GF-D8 (cell line): ENCODE results near the gene SLIT1.
"Not testable (repeated sequence)": the region's sequence is repeated elsewhere in the genome, so short reads cannot be mapped to it uniquely, and the experiment has no call there.

Source experiments
- DNase-seq: peaks from one replicate; lab custom pipeline; 2025; lab: John Stamatoyannopoulos, UW

Gene SLIT1

GRCh38 chr10:97109547-97109946 is 76.2 kb downstream of the SLIT1 start:
- DNase-seq: no peak

DNA sequence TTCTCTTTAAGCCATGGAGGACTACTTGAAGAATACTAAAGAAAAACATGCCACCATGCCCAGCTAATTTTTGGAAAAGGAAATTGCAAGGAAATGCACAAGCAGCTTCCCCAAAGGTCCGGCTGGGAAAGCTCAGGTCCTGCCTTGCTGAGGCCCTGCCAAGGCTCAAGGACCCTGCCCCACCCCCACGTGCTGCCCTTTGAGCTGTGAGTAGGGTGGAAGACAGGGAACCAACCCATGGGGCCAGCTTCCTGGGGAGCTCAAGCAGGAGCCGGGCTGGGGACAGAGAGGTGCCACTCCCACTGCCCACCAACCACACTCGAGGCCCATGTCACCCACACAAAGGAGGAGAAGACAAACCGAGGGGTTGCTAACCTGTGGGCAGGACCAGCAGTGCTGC is 78.2 kb downstream of the SLIT1 start:
- no peak for DNase-seq

GRCh38 chr10:97106207-97106606 is 79.6 kb downstream of the SLIT1 start:
- DNase-seq: no peak

DNA sequence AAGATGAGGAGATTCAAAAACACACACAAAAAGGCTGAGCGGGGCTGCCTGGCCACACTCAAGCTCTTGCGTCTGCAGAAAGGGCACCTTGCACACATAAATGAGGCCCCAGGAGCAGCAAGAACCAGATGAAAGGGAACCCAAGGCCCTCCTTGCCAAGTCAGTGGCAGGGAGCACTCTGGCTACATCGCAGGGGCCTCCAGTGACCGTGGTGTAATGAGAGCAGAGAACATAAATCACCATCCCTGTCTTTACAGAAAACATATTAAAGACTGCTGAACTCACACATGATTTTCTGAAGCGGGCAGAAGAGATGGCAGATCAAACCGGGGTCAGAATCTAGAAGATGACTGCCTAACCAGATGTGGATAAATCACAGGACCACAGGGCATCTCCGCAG is 80.5 kb downstream of the SLIT1 start:
- DNase-seq: no peak

- no peak for DNase-seq
Measured at GRCh38 chr10:97103316-97104080, 82.3 kb downstream of the SLIT1 start.

DNA sequence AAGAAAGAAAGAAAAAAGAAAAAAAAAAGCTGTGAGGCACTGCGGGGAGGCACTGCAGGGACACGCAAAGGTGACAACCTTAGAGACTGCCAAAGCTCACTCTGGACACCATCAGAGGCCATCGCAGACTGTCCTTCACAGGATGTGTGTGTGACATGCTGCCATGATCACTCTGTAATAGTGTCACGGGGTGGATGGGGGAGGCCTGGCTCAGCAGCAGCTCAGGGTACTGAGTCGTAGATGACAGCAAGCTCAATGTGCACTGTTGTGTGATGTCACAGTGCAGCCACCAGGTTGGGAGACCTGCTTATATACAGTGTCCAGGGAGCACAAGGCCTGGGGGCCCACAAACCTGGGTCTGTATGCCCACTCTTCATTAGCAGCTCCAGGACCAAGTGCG is 83.3 kb downstream of the SLIT1 start:
- DNase-seq: no peak

DNA sequence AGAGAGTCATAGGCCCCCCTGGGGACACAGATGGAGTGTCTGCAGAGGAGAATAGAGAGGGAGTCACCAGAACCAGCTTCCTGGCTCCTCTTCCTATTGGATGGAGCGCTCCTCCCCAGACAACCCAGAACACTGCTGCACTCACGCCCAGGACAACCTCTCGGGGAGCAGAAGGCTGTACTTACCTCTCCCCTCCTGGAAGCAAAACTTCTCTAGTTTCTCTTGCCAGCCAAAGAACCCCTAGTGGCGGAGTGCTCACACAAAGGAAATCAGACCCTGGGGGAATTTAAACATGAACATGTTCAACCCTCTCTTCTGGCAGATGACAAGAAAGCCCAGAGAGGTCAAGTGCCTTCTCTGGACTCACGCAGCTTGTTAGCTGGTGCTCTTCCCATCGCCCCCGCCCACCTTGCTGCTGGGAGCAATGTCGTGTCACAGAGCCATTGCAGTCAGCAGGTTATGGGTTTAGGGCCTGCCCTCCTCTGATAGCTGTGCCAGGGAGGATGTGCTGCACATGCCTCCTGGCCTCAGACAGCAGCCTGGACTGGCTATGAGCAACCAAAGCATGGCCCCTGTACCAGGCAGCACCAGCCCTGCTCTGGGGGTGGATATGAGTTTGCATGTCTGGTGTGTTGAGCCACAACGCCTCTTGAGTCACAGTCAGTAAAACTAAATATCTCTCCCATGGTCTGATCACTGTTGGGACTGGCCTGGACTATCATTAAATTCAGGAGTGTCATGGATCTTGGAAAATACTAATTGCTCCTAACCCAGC is 84.4 kb downstream of the SLIT1 start:
- DNase-seq: no peak

GRCh38 chr10:97100657-97101056 is 85.1 kb downstream of the SLIT1 start:
- DNase-seq: no peak

DNA sequence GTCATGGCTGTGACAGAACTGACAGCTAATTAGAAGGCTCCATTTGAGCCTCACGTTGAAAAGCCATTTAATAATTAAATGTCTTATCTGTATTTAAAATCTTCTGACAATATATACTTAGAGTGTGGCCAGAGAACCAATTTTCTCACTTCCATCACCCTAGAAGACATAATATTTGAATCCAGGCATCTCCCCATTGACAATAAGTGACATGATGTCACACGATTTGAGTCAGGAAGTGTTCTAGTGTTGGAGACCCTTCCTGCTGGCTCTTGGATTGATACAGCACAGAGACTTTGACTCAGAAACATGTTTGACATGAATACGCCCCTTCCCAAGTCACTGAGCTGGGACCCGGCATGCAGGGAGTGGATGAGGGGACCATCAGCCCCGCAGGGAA is 85.9 kb downstream of the SLIT1 start:
- DNase-seq: no peak

GRCh38 chr10:97099089-97099488 is 86.7 kb downstream of the SLIT1 start:
- DNase-seq: no peak

GRCh38 chr10:97097084-97097433 is 88.7 kb downstream of the SLIT1 start:
- no peak for DNase-seq

- no peak for DNase-seq
Measured at GRCh38 chr10:97096261-97097083, 89.3 kb downstream of the SLIT1 start.

- DNase-seq: no peak
Measured at GRCh38 chr10:97095701-97096260, 90.0 kb downstream of the SLIT1 start.

- no peak for DNase-seq
Measured at GRCh38 chr10:97090644-97091043, 95.1 kb downstream of the SLIT1 start.

GRCh38 chr10:97090035-97090434 is 95.7 kb downstream of the SLIT1 start:
- DNase-seq: no peak

GRCh38 chr10:97089209-97089870 is 96.4 kb downstream of the SLIT1 start:
- DNase-seq: no peak

- no peak for DNase-seq
Measured at GRCh38 chr10:97087296-97087695, 98.5 kb downstream of the SLIT1 start.

- no peak for DNase-seq
Measured at GRCh38 chr10:97086530-97086929, 99.2 kb downstream of the SLIT1 start.

DNA sequence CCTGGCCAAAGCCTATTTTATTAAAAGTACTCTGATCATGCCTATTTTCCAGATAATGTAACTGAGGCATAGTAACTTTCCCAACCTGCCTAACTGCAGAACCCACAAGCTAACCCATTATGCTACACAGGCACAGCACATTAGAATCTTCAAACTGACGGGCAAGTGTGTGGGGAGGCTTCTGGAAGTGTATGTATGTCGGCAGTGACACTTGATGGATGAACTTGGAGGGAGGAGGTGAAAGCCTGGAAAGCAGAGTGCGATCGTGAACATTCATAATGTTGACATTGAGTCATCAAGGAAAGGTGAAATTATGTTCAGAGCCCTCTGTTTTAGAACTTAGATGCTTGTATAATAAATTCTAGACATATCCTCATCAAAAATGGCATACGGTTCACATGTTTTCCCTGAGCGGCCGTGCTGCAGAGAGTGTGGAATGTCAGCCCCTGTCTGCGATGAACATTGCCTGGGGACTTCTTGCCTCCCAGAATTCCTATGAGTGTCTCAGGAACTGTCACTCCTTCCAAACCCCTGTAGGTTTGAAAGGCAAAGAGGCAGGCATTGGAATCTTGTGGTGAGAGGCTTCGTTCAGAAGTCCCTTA is 102.4 kb downstream of the SLIT1 start:
- DNase-seq: no peak

- DNase-seq: not testable (repeated sequence)
Measured at GRCh38 chr10:97082575-97082974, 103.2 kb downstream of the SLIT1 start.

- DNase-seq: no peak
Measured at GRCh38 chr10:97081621-97082235, 104.0 kb downstream of the SLIT1 start.
